Large intestine (tissue), 3 donors: ENCODE results near the gene ETV3L. TPM values are rescaled to one million over a fixed set of nuclear protein-coding genes. Genes with fewer than 3 reads are reported as not detected.

Experiments used
- DNase-seq, 2 donors: peaks; one replicate each; pipeline versions ENCODE4 v3.0.0 to v3.0.0-alpha.2; 2013
- H3K27ac ChIP-seq: one replicate; pipeline ENCODE4 v1.5.1; 2013; ENCODE audit warnings: low read length
- H3K27me3 ChIP-seq: 2 replicates; pipeline ENCODE4 v1.6.1; 2013; ENCODE audit warnings: low read length; ENCODE audit not compliant: control insufficient read depth, insufficient read depth
- H3K36me3 ChIP-seq: 2 replicates; pipeline ENCODE4 v1.6.1; 2013; ENCODE audit warnings: low read length; ENCODE audit not compliant: control insufficient read depth, insufficient read depth
- H3K4me1 ChIP-seq: one replicate; pipeline ENCODE4 v1.6.1; 2013; ENCODE audit warnings: low read length; ENCODE audit not compliant: control insufficient read depth, insufficient read depth
- H3K4me3 ChIP-seq: one replicate; pipeline ENCODE4 v1.5.1; 2013; ENCODE audit warnings: low read length
- H3K9me3 ChIP-seq: one replicate; pipeline ENCODE4 v1.6.1; 2013; ENCODE audit warnings: mild to moderate bottlenecking, low read depth, low read length, moderate library complexity; ENCODE audit not compliant: control insufficient read depth
- WGBS: methylation state at CpG from one replicate; pipeline ENCODE4 v1.1.5; 2013; ENCODE audit warnings: low lambda C conversion rate; ENCODE audit not compliant: insufficient coverage; 5-methylcytosine and 5-hydroxymethylcytosine counted together
- polyA plus RNA-seq: library from polyadenylated mRNA; unstranded; fragments of 120-200 nt; gene quantifications from one replicate; pipeline ENCODE4 v1.2.1, GENCODE V29; 2013

Gene ETV3L
- polyA plus RNA-seq, 1 donor = not detected

DNA sequence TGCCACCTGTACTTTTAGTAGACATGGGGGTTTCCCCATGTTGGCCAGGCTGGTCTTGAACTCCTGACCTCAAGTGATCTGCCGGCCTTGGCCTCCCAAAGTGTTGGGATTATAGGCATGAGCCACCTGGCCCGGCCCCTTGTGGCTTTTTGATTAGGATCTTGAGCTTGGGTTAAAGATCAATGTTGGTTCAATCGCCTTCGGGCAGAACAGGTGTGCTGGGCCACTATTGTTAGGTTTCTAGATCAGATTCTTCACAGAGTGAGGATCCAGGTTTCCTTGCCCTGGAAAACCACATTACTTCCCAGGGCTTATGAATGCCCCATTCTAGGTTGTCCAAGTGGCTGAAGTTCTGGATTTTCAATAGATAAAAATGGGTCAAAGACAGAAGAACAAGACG, 32.5 kb upstream of the ETV3L start:
- 100% methylated on average over 1 of the region's 5 CpGs for WGBS
- DNase-seq = no peak

DNA sequence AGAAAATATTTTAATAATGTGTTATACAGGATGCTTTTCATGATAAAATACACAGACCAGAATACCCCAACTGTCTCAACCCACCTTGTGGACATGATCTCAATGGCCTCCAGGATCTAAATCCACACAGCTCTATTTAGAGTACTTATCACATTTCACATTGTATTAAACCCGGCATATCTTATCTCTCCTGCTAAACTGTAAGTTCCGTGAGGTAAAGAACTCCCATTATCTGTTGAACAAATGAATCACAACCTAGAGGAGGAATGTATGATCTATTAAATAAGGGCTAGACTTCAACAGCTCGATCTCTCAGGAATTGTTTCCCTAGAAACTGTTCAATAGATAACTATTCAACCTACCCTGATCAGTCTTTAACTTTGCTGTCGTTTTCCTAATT, 31.7 kb upstream of the ETV3L start:
- Histone ChIP-seq H3K27me3 (no peaks in the 10 kb centered on the region), H3K4me3 (no peak overlapping the region), H3K9me3 (no peaks in the 10 kb centered on the region), H3K36me3 (peaks cover 71% of the 10 kb centered on the region), H3K4me1 (peaks cover 6% of the 10 kb centered on the region), H3K27ac (no peak overlapping the region)
- 17% methylated on average over 1 of the region's 4 CpGs for WGBS
- no peak for DNase-seq

More for the DNA sequence above, 32.5 kb upstream of the ETV3L start:
- Histone ChIP-seq H3K4me3 (no peak overlapping the region), H3K4me1 (peaks cover 14% of the 10 kb centered on the region), H3K27ac (no peak overlapping the region), H3K27me3 (no peaks in the 10 kb centered on the region), H3K36me3 (peaks cover 67% of the 10 kb centered on the region), H3K9me3 (no peaks in the 10 kb centered on the region)

DNA sequence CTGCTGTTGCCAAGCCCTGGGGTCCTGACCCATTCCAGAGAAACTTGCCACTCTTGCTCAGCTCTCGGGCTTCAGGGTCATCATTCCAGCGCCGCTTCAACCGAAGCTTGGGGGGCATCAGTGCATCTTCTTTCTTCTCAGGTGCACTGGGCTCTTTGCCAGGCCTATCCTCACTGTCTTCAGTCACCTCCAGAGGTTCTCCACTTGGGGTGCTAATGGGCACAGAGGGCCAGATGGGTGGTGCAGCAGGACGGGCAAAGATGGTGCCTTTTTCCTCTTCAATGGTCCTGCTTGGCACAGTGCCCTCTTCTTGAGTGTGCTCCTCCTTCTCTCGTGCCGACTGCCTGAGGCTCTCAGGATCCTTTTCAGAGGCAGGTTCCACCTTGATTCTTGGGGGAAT, 25.2 kb upstream of the ETV3L start:
- Histone ChIP-seq H3K9me3 (no peaks in the 10 kb centered on the region), H3K4me3 (no peak overlapping the region), H3K27ac (no peak overlapping the region), H3K27me3 (no peaks in the 10 kb centered on the region), H3K36me3 (peaks cover 62% of the 10 kb centered on the region), H3K4me1 (no peaks in the 10 kb centered on the region)
- WGBS = 90% methylated on average over 2 of the region's 7 CpGs
- DNase-seq = no peak

DNA sequence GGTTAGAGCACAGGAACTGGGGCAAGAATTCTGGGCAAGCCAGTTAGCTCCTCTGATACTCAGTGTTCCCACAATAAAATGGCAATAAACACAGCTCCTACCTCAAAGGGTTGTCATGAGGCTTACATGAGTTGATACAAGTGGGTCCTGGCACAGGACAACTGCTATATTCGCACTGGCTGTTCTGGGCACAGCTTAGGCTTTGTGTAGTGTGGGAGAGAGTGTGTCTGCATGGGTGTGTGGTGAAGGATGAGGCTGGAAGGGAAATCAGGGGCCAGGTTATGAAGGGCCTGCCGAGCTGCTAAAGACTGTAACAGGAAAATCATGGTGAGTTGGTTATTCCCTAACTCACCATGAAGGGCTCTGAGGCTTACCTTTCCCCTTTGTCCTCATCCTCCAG, 19.8 kb upstream of the ETV3L start:
- peaks cover 24% of the 10 kb centered on the region for H3K36me3 ChIP-seq
- no peaks in the 10 kb centered on the region for H3K9me3 ChIP-seq
- H3K27me3 ChIP-seq = peaks cover 2% of the 10 kb centered on the region
- no peak overlapping the region for H3K4me3 ChIP-seq
- WGBS = no CpG with 5 or more reads among the region's 2 CpGs
- H3K4me1 ChIP-seq = no peaks in the 10 kb centered on the region
- no peak for DNase-seq
- H3K27ac ChIP-seq = no peak overlapping the region

DNA sequence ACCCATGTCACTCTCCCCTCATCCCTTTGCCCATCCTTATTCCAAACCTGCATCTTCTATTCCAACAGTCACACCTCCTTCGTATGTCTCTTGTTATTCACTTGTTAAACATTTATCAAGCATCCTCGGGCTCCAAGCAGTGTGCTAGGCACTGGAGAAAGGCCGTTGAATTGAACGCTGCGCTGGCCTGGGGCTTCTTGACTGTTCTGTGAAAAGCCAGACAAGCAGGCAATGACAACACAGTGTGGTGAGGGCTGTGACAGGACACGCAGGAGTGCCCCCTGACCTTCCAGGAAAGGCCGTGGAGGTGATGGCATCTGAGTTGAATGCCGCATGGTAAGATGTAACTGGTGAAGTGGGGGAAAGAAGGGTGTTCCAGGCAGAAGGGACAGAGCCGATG, 19.4 kb upstream of the ETV3L start:
- Histone ChIP-seq H3K27me3 (peaks cover 2% of the 10 kb centered on the region), H3K4me1 (no peaks in the 10 kb centered on the region), H3K27ac (no peak overlapping the region), H3K9me3 (no peaks in the 10 kb centered on the region), H3K36me3 (peaks cover 20% of the 10 kb centered on the region), H3K4me3 (no peak overlapping the region)
- WGBS = no CpG with 5 or more reads among the region's 9 CpGs
- DNase-seq = no peak

DNA sequence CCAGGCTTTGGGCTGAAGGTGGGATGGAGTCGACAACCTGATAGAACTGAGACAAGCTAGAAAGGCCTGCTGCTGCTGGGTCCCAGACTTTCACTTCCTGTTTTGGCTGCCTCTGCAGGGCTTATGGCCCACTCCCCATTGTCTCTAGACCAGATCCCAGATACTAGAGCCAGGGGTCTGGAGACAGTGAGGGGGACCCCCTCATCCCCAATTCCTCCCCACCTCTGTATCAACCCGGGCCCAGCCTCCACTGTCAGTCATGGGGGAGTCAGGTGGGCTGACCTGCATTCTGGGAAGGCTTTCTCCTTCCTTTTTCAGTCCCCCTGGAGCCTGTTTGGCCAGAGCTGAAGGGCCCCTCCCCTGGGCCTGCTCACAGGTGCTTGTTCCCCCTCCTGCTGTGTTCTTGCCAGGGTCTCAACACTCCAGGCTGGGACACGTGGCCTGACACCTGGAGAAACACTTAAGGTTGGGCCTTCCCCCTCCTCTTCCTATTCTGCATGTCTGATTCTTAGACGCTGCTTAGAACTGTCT, 18.0 kb upstream of the ETV3L start:
- DNase-seq = no peak
- Histone ChIP-seq H3K27ac (no peak overlapping the region), H3K27me3 (peaks cover 13% of the 10 kb centered on the region), H3K4me3 (no peak overlapping the region), H3K4me1 (no peaks in the 10 kb centered on the region), H3K9me3 (no peaks in the 10 kb centered on the region), H3K36me3 (peaks cover 5% of the 10 kb centered on the region)
- WGBS = no CpG with 5 or more reads among the region's 4 CpGs

DNA sequence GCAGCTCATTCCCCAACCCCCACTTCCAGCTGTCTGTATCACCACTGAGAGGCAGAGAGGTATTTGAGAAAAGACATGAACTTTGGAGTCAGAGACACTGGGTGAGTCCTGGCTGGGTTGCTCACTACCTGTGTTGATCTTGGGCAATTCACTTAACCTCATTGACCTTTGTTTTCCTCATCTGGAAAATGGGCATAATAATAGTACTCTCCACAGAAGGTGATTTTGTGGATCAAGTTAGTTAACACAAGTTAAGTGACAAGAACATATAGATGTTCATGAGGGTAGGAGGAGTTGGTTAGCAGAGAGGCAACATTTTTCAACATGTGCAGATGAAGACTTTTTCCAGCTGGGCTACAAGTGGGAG, 17.1 kb upstream of the ETV3L start:
- H3K9me3 ChIP-seq = no peaks in the 10 kb centered on the region
- no peak for DNase-seq
- H3K27me3 ChIP-seq = peaks cover 22% of the 10 kb centered on the region
- H3K4me1 ChIP-seq = no peaks in the 10 kb centered on the region
- H3K27ac ChIP-seq = no peak overlapping the region
- no peaks in the 10 kb centered on the region for H3K36me3 ChIP-seq
- H3K4me3 ChIP-seq = no peak overlapping the region

DNA sequence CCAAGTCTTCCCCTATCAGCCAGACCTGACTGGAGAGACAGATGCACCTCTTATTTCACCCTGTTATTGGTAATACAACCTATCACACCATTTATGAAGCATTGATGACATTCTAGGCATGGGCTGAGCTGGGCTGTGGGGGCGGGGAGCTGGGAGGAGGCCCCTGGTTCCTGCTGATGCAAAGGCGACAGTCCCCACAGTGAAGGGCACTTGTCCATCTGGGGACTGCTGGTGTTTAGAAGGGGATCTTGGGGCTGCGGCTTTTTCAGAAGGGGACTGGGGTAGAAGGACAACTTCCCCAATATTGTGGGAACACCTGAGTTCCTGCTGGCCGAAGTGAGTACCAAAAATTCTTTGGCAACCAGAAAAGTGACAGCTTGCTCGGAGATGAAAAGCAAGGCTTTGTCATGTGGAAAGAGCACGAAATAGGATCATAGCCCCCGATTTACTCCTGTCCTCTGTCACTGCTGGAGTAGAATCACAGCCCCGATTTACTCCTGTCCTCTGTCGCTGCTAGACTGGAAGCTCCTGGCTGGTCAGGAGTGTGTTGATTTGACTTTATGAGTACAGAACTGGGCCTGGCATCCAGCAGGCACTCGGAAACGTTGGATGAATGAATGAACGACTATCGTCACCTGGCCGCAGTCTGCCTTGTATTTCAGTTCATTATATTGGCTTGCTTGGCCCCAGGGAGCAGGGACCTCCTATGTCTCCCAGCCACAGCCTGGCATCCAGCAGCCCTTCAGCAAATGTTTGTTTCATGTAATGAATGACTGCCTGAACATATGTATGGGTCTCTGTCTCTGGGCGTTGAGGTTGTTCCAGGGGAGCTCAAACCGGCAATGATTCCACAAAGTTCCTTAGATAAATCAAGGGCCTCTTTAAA, 16.5 kb upstream of the ETV3L start:
- Histone ChIP-seq H3K4me3 (no peak overlapping the region), H3K9me3 (no peaks in the 10 kb centered on the region), H3K4me1 (no peaks in the 10 kb centered on the region), H3K36me3 (no peaks in the 10 kb centered on the region), H3K27me3 (peaks cover 28% of the 10 kb centered on the region), H3K27ac (no peak overlapping the region)
- no CpG with 5 or more reads among the region's 16 CpGs for WGBS
- no peak for DNase-seq

DNA sequence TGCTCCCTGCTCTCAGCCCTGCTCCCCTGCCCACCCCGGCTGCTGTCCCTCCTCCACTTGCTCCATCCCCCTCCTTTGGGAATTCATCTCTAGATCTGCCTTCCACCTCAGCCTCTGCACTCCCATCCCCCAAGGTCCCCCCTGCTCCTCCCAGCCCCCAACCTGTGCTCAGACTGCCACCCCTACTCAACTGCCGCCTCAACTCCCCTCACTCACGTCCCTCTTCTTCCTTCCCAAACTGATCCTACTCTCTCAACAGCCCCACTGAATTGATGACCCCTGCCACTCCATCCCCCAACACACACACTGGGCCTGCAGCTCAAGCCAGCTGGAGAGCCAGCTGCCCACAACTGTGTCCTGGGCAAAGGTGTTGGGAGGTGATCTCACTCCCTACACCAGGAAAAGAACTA, 15.8 kb upstream of the ETV3L start:
- H3K4me3 ChIP-seq = no peak overlapping the region
- peaks cover 35% of the 10 kb centered on the region for H3K27me3 ChIP-seq
- no peaks in the 10 kb centered on the region for H3K9me3 ChIP-seq
- no peak overlapping the region for H3K27ac ChIP-seq
- no peaks in the 10 kb centered on the region for H3K36me3 ChIP-seq
- no peaks in the 10 kb centered on the region for H3K4me1 ChIP-seq
- WGBS = 54% methylated on average over 2 of the region's 3 CpGs
- no peak for DNase-seq

DNA sequence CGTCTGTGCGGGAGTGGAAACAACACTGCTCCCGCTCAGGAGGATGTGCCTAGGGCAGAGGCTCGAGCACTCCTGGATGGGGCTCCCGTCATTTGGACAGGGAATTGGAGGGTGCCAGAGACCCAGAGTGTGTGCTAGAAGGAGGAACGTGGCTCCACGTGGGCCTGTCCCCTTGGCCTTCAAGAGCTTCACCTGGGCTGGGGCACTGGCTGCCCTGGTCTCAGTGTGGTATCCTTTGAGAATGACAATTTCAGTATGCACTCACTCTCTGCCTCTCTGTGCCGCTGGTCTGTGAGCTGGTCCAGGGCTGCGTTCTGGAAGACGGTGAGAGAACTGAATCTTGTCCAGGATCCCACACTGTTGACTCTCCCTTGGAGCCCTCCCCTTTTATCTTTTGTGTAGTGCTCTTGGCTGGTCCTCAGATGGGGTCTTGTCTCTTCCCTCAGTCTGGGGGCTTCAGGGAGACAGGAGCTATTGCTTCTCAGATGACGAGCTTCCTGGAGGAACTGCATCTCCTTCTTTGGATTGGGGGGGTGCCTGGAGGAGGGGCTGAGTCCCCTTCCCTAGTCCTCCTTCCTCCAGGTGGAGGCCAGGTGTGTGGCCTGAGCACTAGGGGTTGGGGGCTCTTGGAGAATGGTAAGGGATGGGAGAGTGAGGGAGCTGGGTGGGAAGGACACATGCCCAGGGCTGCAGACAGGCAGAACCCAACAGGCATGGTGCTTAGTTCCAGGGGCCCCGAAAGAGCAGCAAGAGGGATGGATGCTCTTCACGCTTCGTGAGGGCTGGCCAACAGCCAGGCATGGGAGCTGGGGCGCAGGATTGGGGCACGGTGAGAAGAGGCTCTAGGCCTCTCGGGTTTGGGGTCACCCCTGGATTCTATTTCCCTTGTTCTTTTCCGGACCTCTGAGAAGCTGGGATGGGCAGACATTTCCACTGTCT, 14.8 kb upstream of the ETV3L start:
- no peaks in the 10 kb centered on the region for H3K9me3 ChIP-seq
- H3K27ac ChIP-seq = no peak overlapping the region
- no peaks in the 10 kb centered on the region for H3K36me3 ChIP-seq
- no peaks in the 10 kb centered on the region for H3K4me1 ChIP-seq
- no peak overlapping the region for H3K4me3 ChIP-seq
- peaks cover 43% of the 10 kb centered on the region for H3K27me3 ChIP-seq
- WGBS = no CpG with 5 or more reads among the region's 18 CpGs
- no peak for DNase-seq
